Jurkat, Clone E6-1 (cell line): ENCODE data around the gene ATP2C1.
"Not testable (repeated sequence)": the region's sequence is repeated elsewhere in the genome, so short reads cannot be mapped to it uniquely, and the experiment has no call there.

Experiments used
- DNase-seq: peaks from one replicate; pipeline ENCODE4 v3.0.0-alpha.2; 2011; ENCODE audit warnings: low read depth, low spot score
- H3K4me3 ChIP-seq: 2 replicates; pipeline ENCODE4 v1.5.1; 2011; ENCODE audit warnings: mild to moderate bottlenecking, low read length, control low read depth, moderate library complexity

Gene ATP2C1

DNA sequence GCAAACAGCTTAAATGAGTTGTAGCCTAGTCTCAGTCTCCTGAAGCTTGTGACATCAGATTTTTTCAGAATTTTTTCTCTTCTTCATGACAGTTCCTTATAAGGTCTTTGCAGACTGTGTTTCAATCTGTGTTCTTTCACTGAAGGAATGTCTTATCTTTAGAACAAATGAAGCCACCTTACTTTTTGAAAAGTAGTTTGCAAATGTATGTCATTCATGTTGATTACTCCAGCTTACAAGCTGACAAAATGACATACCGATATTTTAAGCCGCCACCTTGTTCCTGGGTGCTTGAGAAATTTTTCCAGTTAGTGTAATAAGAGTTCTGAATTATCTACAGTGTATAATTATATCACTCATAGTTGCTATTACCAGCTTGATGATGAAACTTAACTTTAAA, 75.7 kb downstream of the ATP2C1 start:
- H3K4me3 ChIP-seq, result no peak overlapping the region
- DNase-seq, result no peak

DNA sequence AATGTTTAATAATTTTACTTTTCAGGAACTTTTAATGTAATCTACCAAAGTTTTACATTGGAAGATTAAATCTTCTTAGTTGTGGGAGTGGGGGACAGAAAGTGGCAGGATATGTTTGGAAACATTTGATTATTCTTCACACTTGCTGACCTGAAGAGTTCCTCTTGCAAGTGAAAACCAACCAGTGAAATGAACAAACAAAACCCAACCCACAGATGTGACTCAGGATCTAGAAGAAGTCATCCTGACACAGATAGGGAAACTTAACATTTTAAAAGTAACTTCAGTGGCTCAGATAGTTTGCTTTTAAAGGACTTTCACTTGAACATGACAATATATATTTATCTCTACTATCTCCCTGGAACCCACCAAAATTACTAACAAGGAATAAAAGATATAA, 77.3 kb downstream of the ATP2C1 start:
- H3K4me3 ChIP-seq, result no peak overlapping the region
- DNase-seq, result no peak

DNA sequence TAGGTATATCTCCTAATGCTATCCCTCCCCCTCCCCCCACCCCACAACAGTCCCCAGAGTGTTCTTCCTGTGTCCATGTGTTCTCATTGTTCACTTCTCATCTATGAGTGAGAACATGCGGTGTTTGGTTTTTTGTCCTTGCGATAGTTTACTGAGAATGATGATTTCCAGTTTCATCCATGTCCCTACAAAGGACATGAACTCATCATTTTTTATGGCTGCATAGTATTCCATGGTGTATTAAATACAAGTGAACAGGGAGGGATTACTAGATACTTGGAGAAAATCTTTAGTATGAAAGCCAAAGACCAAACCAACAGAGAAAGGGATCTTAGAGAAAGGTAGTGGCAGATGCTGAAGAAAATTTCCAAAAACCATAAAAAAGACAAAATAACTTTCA, 78.7 kb downstream of the ATP2C1 start:
- not testable (repeated sequence) for DNase-seq

DNA sequence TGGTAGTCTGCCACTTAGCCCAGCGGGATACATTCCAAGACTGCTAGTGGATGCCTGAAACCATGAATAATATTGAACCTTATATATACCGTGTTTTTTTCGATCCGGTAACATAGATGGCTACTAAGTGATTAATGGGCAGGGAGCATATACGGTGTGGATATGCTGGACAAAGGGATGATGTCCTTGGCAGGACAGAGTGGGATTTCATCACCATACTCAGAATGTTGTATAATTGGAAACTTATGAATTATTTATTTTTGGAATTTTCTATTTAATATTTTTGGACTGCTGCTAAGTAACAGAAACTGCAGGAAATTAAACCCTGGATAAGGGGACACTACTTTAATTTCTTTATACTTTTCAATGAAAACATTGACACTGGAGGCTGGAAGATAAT, 79.5 kb downstream of the ATP2C1 start:
- no peak for DNase-seq
- no peak overlapping the region for H3K4me3 ChIP-seq

More for the DNA sequence above, 78.7 kb downstream of the ATP2C1 start:
- not testable (repeated sequence) for H3K4me3 ChIP-seq

DNA sequence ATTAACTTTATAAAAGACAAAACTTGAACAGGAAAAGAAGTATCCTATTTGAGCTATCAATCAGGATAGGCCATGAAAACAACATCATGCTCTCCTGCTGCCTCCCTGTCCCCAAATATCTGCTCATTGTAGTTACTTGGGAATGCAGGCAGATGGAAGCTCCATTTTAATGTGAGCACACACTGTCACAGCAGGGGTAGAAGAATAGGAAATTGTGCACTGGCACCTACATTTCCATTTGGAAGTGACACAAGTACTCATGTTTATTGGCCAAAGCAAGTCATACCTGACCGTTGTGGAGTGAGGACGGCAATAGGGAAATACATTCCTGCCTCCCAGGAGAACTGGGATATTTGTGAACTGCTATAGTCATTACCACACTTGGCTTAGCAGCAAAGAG, 80.3 kb downstream of the ATP2C1 start:
- H3K4me3 ChIP-seq, result no peak overlapping the region
- no peak for DNase-seq

DNA sequence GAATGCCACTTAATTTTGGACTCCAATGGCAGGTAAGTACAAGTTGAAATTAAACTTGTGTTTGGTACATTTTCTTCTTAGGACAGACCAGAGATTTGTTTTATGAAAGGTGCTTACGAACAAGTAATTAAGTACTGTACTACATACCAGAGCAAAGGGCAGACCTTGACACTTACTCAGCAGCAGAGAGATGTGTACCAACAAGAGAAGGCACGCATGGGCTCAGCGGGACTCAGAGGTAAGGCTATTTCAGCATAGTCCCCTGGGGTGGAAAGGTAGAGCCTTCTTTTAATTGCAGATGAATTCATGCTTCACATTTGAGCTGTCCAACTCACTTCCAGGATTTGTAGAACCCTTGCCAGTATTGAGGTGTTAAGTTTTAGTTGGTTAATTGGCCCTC, 81.4 kb downstream of the ATP2C1 start:
- DNase-seq, result no peak
- no peak overlapping the region for H3K4me3 ChIP-seq

DNA sequence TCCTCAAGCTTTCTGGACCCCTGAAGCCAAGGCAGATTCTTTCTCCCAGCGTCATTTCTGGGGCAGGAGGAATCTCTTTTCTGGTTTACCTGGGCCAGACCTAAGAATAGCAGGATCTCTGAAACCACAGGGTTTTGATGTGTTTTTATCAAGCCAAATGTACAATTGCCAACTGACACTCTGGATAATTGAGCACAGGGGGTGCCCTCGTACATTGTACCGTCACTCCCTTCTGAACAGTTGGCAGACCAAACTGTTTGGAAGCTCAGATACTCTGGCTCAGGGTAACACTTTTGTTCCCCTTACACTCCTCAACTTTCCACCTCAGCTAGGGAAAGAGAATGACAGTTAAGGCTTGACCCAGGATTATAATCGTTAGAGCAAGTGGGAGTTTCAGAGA, 82.8 kb downstream of the ATP2C1 start:
- no peak overlapping the region for H3K4me3 ChIP-seq
- DNase-seq, result no peak

DNA sequence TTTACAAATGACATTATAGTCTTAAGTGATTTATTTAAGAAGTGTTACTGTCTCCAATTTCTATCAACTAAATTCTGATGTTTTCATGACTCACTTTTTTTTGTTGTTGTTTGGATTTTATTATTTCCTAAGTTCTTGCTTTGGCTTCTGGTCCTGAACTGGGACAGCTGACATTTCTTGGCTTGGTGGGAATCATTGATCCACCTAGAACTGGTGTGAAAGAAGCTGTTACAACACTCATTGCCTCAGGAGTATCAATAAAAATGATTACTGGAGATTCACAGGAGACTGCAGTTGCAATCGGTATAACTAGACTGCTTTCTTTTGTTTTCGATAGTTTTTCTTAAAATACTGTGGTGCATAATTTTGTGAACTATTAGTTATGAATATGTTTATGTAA, 85.2 kb downstream of the ATP2C1 start:
- H3K4me3 ChIP-seq, result no peak overlapping the region
- DNase-seq, result no peak

DNA sequence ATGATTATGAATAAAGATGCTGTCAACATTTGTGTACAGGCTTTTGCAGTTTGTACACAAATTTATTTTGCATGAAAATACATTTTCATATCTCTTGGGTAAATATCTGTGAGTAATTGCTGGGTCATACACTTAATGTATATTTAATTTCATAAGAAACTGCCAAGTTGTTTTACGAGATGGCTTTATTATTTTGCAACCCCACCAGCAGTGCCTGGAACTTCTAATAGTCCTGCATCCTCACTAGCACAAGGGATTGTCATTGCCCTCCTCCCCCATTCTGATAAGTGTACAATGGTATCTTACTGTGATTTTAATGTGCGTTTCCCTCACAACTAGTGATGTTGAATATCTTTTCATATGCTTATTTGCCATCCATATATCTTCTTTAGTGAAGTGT, 87.6 kb downstream of the ATP2C1 start:
- no peak for DNase-seq
- H3K4me3 ChIP-seq, result no peak overlapping the region

DNA sequence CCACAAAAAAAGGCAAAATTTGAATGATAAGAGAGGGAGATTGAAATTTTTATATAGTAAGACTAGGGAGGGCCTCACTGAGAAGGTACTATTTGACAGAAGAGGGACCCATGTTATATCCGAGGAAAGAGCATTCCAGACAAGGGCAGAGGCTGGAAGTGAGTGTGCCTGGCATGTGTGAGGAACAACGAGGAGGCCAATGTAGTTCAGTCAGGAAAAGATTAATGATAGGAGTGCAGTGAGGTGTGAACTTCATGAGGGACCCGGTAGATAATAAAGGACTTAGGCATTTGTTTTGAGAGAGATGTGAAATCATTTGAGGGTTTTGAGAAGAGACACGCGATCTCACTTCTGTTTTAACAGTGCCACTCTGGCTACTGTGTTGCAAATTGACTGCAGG, 96.4 kb downstream of the ATP2C1 start:
- DNase-seq, result no peak
- H3K4me3 ChIP-seq, result no peak overlapping the region

DNA sequence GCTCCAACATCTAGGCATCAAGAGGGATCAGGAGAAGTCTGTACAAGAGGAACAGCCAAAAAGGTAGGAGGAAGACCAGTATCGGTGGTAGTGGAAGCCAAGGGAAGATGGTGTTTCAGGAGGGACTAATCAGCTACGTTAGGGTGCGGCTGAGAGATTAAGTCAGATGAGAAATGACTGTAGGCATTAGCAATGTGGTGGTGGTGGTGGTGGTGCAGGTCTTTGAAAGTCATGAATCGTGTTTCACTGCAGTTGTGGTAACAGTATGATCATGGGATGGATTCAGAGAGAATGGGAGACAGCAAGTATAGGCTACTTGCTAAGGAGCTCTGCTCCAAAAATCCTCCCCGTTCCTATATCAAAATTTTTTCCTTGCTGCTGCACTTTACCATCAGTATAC, 97.2 kb downstream of the ATP2C1 start:
- no peak for DNase-seq
- no peak overlapping the region for H3K4me3 ChIP-seq

DNA sequence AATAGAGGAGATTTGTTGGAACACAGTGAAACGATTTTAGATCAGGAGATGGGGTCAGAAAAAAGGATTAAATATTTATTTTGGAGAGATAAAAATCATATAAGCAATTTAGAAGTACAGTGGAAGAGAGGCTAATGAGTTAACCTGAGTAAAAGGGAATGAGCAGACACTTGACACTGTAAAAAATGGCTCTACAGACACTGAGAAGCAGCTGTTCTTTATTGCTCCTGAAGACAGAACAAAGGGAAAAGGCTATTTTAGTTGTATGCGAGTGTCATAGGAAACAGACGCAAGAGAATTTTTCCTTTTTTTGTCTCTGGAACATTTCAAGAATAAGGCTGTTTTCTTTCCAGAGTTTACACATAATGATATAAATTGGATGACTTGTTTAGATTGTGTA, 98.5 kb downstream of the ATP2C1 start:
- no peak overlapping the region for H3K4me3 ChIP-seq
- no peak for DNase-seq

DNA sequence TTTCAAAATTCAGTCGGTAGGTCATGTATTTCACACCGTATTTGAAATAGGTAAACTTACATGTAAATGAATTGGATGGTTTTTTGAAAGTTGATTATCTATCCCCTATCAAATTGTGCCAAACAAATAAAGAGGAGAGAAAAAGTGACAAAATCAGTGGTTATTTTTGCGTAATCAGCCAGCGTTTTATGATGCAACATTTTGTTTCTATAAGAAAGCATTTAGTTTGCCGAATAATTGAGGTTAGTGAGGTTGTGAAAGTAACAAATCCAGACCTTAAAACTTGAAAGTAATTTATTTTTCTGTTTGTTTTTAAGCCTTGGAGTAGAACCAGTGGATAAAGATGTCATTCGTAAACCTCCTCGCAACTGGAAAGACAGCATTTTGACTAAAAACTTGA, 103.4 kb downstream of the ATP2C1 start:
- H3K4me3 ChIP-seq, result no peak overlapping the region
- no peak for DNase-seq

DNA sequence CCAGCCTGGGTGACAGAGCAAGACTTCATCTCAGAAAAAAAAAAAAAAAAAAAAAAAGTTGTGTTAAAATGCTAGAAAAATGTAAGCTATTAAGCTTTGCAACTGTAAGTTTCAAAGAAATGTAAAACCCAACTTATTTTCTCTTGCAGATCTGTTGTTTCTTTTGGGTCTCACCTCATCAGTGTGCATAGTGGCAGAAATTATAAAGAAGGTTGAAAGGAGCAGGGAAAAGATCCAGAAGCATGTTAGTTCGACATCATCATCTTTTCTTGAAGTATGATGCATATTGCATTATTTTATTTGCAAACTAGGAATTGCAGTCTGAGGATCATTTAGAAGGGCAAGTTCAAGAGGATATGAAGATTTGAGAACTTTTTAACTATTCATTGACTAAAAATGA, 107.2 kb downstream of the ATP2C1 start:
- DNase-seq, result no peak
- no peak overlapping the region for H3K4me3 ChIP-seq

DNA sequence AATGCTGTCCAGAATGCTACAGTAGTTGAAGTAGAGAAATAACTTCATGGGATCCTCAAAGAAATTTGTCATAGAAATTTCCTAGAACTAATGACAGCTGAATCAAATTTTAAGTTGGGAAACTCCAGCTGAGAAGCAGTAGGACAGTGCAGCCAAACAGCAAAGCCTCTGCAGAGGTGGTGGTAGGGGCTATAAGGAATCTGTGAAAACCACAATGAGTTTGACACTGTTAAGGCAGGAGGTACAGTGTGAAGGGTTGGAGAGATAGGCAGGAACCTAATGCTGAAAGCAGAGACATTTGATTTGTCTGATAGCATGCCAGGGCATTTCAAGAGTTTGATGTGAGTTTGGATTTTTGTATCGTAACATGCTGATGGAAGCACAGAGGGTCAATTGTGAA, 110.7 kb downstream of the ATP2C1 start:
- no peak overlapping the region for H3K4me3 ChIP-seq
- DNase-seq, result no peak

DNA sequence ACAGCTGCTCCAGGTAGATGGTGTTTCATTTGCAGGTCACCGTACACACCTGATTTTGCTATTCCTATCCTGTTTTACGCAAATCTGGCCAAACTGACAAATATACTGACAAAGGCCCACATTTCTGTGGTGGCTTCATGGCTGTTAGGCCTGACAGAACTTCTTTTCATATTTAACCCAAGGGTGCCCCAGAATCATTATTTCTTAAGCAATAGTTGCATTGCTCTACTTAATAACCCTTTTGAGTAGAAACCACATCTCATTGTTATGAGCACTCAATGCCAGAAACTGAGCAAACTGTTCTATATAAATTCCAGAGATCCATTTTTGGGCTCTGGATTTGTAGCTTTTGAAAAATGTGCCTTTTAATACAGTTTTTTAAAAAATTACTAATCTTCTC, 113.4 kb downstream of the ATP2C1 start:
- DNase-seq, result no peak

DNA sequence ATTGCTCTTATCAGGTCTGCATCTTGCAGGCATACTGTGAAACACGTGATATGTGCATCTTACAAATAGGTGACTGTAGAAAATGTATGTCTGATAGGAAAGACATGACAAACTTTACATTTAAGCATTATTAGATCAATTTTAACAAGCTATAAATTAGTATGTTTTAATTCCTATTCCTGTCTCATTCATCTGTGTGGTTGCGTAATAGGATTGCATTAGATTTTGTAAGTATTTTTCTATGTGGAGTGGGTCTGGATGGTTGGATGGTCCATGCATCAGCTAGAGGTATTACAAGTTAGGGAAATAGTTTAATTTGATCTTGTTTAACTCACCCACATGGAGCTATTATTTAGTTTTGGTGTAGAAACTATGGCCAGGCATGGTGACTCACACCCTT, 113.9 kb downstream of the ATP2C1 start:
- no peak for DNase-seq
- H3K4me3 ChIP-seq, result no peak overlapping the region

More for the DNA sequence above, 113.4 kb downstream of the ATP2C1 start:
- H3K4me3 ChIP-seq, result no peak overlapping the region

DNA sequence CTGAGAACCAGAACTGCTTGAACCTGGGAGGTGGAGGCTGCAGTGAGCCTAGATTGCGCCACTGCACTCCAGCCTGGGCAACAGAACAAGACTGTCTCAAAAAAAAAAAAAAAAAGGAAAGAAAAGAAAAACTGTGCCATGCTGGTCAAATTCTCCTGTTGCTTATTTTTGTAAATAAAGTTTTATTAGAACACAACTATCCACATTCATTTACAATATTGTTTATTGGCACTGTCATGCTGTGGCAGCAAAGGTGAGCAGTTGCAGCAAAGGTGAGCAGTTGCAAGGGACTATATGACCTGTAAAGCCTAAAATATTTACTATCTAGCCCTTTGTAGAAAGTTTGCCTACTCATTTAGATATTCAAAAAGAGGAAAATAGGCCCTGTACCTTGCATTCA, 114.4 kb downstream of the ATP2C1 start:
- H3K4me3 ChIP-seq, result no peak overlapping the region
- DNase-seq, result no peak

DNA sequence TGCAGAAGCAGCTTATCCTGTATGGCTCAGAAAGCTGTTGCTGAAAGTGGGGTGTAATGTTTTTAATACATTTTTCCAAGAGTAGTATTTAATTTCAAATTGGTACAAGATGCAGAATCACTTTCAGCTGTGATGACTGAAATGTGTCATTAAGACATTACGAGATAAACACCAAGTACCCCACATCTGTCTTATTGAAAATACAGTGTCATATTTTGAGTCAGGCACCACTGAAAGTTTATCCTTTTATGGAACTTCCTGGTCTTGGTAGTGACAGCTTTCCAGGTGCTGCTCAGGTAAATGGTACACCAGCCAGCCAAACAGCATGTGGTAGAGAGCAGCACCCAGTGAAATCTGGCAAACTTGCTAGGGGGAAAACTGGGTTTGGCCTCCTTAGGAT, 115.8 kb downstream of the ATP2C1 start:
- no peak overlapping the region for H3K4me3 ChIP-seq
- no peak for DNase-seq

DNA sequence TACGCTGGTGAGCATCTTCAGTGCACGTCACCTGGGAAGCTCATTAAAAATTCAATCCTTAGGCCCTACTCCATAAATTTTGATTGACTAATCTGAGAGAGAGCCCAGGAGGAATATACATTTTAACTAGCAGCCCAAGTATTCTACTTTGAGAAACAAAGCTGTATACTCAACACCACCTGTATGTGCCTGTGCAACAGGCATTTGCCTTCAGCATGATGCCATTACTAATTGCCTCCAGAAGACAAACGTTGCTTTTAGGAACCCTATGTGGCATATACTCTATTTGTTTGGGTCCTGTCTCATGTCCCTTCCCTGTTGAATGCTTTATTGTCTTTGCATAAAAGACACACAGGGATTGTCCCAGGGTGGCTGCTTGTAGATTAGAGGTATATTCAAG, 125.1 kb downstream of the ATP2C1 start:
- DNase-seq, result no peak
- H3K4me3 ChIP-seq, result no peak overlapping the region

DNA sequence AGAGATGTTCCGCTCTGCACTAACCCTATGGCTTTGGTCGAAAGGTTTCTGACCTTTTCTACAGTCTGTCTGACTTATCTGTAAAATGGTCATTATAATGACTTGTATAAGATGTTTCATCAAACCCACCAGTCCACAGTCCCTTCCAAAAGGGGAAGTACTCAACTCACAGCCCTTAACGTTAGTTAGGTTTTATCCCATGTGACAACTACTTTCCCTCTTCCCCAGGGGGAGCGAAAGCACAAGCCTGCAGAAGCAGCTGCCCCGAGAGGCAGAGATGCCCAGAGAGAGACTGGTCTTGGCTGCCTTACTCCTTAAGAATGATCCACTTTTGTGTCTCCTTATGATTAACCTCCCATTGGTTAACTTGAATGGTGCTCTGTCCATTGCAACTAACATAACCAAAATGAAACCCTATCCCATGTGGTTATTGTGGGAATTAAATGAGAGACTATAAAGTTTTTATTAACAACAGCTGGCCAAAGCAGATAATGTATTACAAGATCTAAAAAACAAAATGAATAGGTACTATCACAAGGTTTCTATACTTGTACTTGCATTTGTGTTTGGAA, 126.3 kb downstream of the ATP2C1 start:
- DNase-seq, result no peak
- no peak overlapping the region for H3K4me3 ChIP-seq

DNA sequence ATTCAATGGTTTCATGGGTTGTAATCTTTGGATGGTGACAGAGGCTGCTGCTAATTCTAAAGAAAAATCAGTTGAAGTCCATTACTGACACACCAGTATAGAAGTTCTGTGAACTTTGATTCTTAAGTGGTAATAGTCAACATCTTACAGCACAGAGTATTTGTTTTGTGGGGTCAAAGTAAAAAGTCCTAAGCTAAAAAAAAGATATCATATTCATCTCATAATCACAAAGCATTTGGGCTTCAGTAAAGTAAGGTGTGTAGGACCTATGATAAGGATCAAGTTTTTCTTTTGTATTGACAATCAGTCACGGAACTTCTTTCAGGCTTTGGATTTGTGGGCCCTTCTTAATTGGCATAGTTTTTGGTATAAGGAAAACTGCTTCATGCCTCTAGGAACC, 131.7 kb downstream of the ATP2C1 start:
- peak overlapping the region; percentile 86 for H3K4me3 ChIP-seq
- no peak for DNase-seq
